SK-N-SH (cell line): Measurements from ENCODE around the gene CUBN. TPM values are rescaled to one million over a fixed set of nuclear protein-coding genes. Genes with fewer than 3 reads are reported as not detected.

Source experiments
- CTCF ChIA-PET: fragments of 300-600, 350-600 bp; formaldehyde crosslinking; extraction: SDS; loops from one replicate; lab custom pipeline; 2021; lab: Yijun Ruan, JAX
- POLR2A ChIA-PET: fragments of 350-600 bp; sonication (Branson Sonifier 250); formaldehyde crosslinking; extraction: SDS; loops from one replicate; lab custom pipeline; 2020; ENCODE audit warnings: antibody characterized with exemption, inconsistent platforms; lab: Yijun Ruan, JAX
- DNase-seq: peaks from one replicate; pipeline ENCODE4 v3.0.0; 2012
- H2AFZ ChIP-seq: fragments of 200-600 bp; sonication (generic); 2 replicates; pipeline ENCODE4 v1.8.1; 2016; ENCODE audit warnings: antibody characterized with exemption, mild to moderate bottlenecking, low read depth
- H3F3A ChIP-seq: fragments of 200-600 bp; sonication (generic); replicated peaks from 2 replicates; pipeline ENCODE3; 2016; ENCODE audit warnings: antibody characterized with exemption, mild to moderate bottlenecking; ENCODE audit not compliant: insufficient read depth
- H3K27ac ChIP-seq, 2 experiments: fragments of 200-500 bp in 1 of 2; fragments of 200-600 bp in 1 of 2; sonication (Bioruptor generic) in 1 of 2; sonication (generic), shearing (Covaris generic) in 1 of 2; 2 replicates each; pipeline versions ENCODE4 v1.5.1 to v1.6.1; 2014 to 2016; ENCODE audit warnings: low read depth in 2 of 2, inconsistent platforms in 1 of 2, low read length in 1 of 2, mild to moderate bottlenecking in 1 of 2, mixed read lengths in 1 of 2
- H3K27me3 ChIP-seq: fragments of 200-600 bp; sonication (generic), shearing (Covaris generic); 2 replicates; pipeline ENCODE4 v1.6.1; 2016; ENCODE audit warnings: mixed run types; ENCODE audit not compliant: insufficient read depth
- H3K36me3 ChIP-seq, 2 experiments: fragments of 200-500 bp in 1 of 2; fragments of 200-600 bp in 1 of 2; sonication (Bioruptor generic) in 1 of 2; sonication (generic) in 1 of 2; replicated peaks in 1 of 2; 2 replicates each; pipeline versions ENCODE3 to v1.5.1; 2014 to 2016; ENCODE audit warnings: low read length in 1 of 2, mild to moderate bottlenecking in 1 of 2; ENCODE audit not compliant: insufficient read depth in 2 of 2, control insufficient read depth in 1 of 2
- H3K4me1 ChIP-seq, 2 experiments: fragments of 200-500 bp in 1 of 2; fragments of 200-600 bp in 1 of 2; sonication (Bioruptor generic) in 1 of 2; sonication (generic), shearing (Covaris generic) in 1 of 2; 2 replicates each; pipeline versions ENCODE4 v1.5.1 to v1.6.1; 2014 to 2016; ENCODE audit warnings: low read depth in 1 of 2, low read length in 1 of 2, mixed run types in 1 of 2; ENCODE audit not compliant: insufficient read depth in 2 of 2, control insufficient read depth in 1 of 2
- H3K4me2 ChIP-seq: fragments of 200-600 bp; sonication (generic), shearing (Covaris generic); 2 replicates; pipeline ENCODE4 v1.6.1; 2017; ENCODE audit warnings: mixed run types
- H3K4me3 ChIP-seq, 2 experiments: fragments of 200-500 bp in 1 of 2; fragments of 200-600 bp in 1 of 2; sonication (Bioruptor generic) in 1 of 2; sonication (generic), shearing (Covaris generic) in 1 of 2; 2 replicates each; pipeline versions ENCODE4 v1.5.1 to v1.8.1; 2014 to 2016; ENCODE audit warnings: low read depth in 2 of 2, inconsistent platforms in 1 of 2, low read length in 1 of 2, mild to moderate bottlenecking in 1 of 2, mixed read lengths in 1 of 2, moderate library complexity in 1 of 2
- H3K79me2 ChIP-seq: fragments of 200-600 bp; sonication (generic); 2 replicates; pipeline ENCODE4 v1.8.1; 2017; ENCODE audit warnings: mild to moderate bottlenecking; ENCODE audit not compliant: insufficient read depth
- H3K9ac ChIP-seq: fragments of 200-600 bp; sonication (generic); 2 replicates; pipeline ENCODE4 v1.6.1; 2017; ENCODE audit warnings: mixed run types
- H3K9me2 ChIP-seq: fragments of 200-600 bp; sonication (generic); 2 replicates; pipeline ENCODE4 v1.6.1; 2017; ENCODE audit warnings: mixed run types
- H3K9me3 ChIP-seq: fragments of 200-600 bp; sonication (generic); 2 replicates; pipeline ENCODE4 v1.6.1; 2017; ENCODE audit warnings: mixed run types, mild to moderate bottlenecking, moderate library complexity
- H4K20me1 ChIP-seq: fragments of 200-600 bp; sonication (generic); 2 replicates; pipeline ENCODE4 v1.6.1; 2017; ENCODE audit warnings: mild to moderate bottlenecking, mixed run types; ENCODE audit not compliant: insufficient read depth
- CHD2 ChIP-seq: fragments of 150-350 bp; IDR thresholded peaks from 2 replicates; pipeline ENCODE4 v1.6.1; 2018; ENCODE audit warnings: low read length; ENCODE audit not compliant: partially characterized antibody
- ELF1 ChIP-seq: IDR thresholded peaks from 2 replicates; pipeline ENCODE4 v1.4.0; 2012
- EP300 ChIP-seq, 2 experiments: IDR thresholded peaks; 2 replicates each; pipeline versions ENCODE4 v1.4.0 to v1.6.1; 2012; ENCODE audit warnings: borderline replicate concordance in 1 of 2, low read depth in 1 of 2, low read length in 1 of 2
- FOXJ3 ChIP-seq: sonication (generic); formaldehyde crosslinking; IDR thresholded peaks from 2 replicates; pipeline ENCODE4 v1.5.1; 2020; ENCODE audit warnings: mild to moderate bottlenecking, missing genetic modification reagents
- FOXM1 ChIP-seq: IDR thresholded peaks from 2 replicates; pipeline ENCODE4 v1.4.0; 2012; ENCODE audit warnings: low read depth, mild to moderate bottlenecking
- JUND ChIP-seq: IDR thresholded peaks from 2 replicates; pipeline ENCODE4 v1.4.0; 2012
- NFIC ChIP-seq: IDR thresholded peaks from 2 replicates; pipeline ENCODE4 v1.4.0; 2012; ENCODE audit warnings: borderline replicate concordance
- POLR2AphosphoS5 ChIP-seq: IDR thresholded peaks from 2 replicates; pipeline ENCODE4 v1.6.1; 2012; ENCODE audit warnings: low read depth, low read length
- RFX5 ChIP-seq: IDR thresholded peaks from 2 replicates; pipeline ENCODE4 v1.6.1; 2012; ENCODE audit warnings: mild to moderate bottlenecking, improper control_type of control experiment, low read length
- RXRA ChIP-seq: IDR thresholded peaks from 2 replicates; pipeline ENCODE4 v1.4.0; 2012; ENCODE audit warnings: low read depth, mild to moderate bottlenecking, borderline replicate concordance
- TAF1 ChIP-seq: IDR thresholded peaks from 2 replicates; pipeline ENCODE4 v1.6.1; 2012; ENCODE audit warnings: low read depth, mild to moderate bottlenecking, low read length, moderate library complexity, borderline replicate concordance
- TCF12 ChIP-seq: IDR thresholded peaks from 2 replicates; pipeline ENCODE4 v1.4.0; 2012
- WGBS: methylation state at CpG from one replicate; pipeline ENCODE4 v1.1.6; 2017; ENCODE audit warnings: low lambda C conversion rate; 5-methylcytosine and 5-hydroxymethylcytosine counted together
- polyA plus RNA-seq, 3 experiments: library from polyadenylated mRNA; depleted of rRNA; stranded (reverse); fragments of >200 nt; gene quantifications; 2 replicates each; pipeline ENCODE4 v1.2.3, GENCODE V29; 2012
- TF ChIP-seq, protein P1 (sequence below): IDR thresholded peaks from 2 replicates; pipeline ENCODE4; 2012
- TF ChIP-seq, protein P2 (sequence below): fragments of 150-350 bp; IDR thresholded peaks from 2 replicates; pipeline ENCODE4 v1.6.1; 2017; ENCODE audit warnings: antibody characterized with exemption, low read length, low read depth, borderline replicate concordance
- TF ChIP-seq, protein P3 (sequence below): IDR thresholded peaks from 2 replicates; pipeline ENCODE4 v1.4.0; 2012; ENCODE audit warnings: low read depth, borderline replicate concordance

Gene CUBN
- polyA plus RNA-seq, 1 of the 3 experiments (the other 2 are of a cell fraction): 2.4 TPM

GRCh38 chr10:16905320-16905719 is 224.3 kb downstream of the CUBN start:
- no peaks in the 10 kb centered on the region for H4K20me1 ChIP-seq

DNA sequence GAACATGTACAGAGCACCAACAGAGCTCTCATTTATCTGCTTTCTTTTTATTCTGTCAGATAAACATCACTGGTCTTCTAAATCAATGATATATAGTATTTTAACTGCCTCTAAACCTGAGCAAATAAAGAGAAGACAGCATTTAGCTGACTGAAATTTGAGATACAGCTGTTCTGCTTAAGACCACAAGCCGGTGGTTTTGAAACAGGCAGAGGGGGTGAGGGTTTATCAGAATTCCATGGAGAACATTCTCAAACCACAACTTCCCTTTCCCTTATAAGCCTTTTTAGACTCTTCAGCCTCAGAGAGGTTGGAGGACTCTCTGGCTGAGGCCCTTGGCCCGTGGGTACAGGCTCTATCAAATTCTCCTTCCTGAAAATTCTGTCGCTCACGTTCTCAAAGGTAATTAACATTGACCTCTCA is 225.0 kb downstream of the CUBN start:
- Histone ChIP-seq H3F3A (peaks cover 4% of the 10 kb centered on the region), H3K79me2 (no peaks in the 10 kb centered on the region)
- TF ChIP-seq FOXM1 (peak; percentile 69), RFX5 (no peak), TAF1 (no peak), TCF12 (peak; percentile 86), EP300 (IDR thresholded peaks at IDR 0.05; ENCODE audit: borderline replicate concordance in 1 of 2, low read depth in 1 of 2, low read length in 1 of 2) (peak; percentile 7 to 68; a peak in 2 of 4 replicates), ELF1 (no peak), POLR2AphosphoS5 (peak; percentile 46; the same call in 1 of the 2 replicates), CHD2 (no peak), NFIC (0 out of 2 replicates have a peak, but pooled peaks have one; percentile 30), JUND (peak; percentile 38)
- TF ChIP-seq, protein P1, sequence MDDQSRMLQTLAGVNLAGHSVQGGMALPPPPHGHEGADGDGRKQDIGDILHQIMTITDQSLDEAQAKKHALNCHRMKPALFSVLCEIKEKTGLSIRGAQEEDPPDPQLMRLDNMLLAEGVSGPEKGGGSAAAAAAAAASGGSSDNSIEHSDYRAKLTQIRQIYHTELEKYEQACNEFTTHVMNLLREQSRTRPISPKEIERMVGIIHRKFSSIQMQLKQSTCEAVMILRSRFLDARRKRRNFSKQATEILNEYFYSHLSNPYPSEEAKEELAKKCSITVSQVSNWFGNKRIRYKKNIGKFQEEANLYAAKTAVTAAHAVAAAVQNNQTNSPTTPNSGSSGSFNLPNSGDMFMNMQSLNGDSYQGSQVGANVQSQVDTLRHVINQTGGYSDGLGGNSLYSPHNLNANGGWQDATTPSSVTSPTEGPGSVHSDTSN: peak; percentile 59; the same call in 1 of the 2 replicates
- TF ChIP-seq, all 33 proteins: peak for 7
- Histone ChIP-seq H3K4me1 (no peaks in the 10 kb centered on the region; a peak in 2 of 4 replicates), H3K9me2 (no peaks in the 10 kb centered on the region), H4K20me1 (no peaks in the 10 kb centered on the region), H3K9ac (no peak overlapping the region), H3K36me3 (peaks cover 0 to 8% of the 10 kb centered on the region in 2 experiments), H2AFZ (no peak overlapping the region), H3K27me3 (no peaks in the 10 kb centered on the region), H3K4me3 (no peak overlapping the region), H3K27ac (no peak overlapping the region; a peak in 1 of 4 replicates), H3K4me2 (no peak overlapping the region), H3K9me3 (peaks cover 11% of the 10 kb centered on the region)
- ChIA-PET CTCF (interaction anchor here (1.1 kb wide), 1 partner anchor 12 kb away, joined by 3 read pairs; no protein-coding TSS in a partner anchor), POLR2A (no interaction called here)
- WGBS: 76% methylated on average over 4 of the region's 4 CpGs
- no peak for DNase-seq

More at GRCh38 chr10:16905320-16905719, 224.3 kb downstream of the CUBN start:
- H3K4me3 ChIP-seq: no peak overlapping the region
- WGBS: 90% methylated on average over 8 of the region's 8 CpGs
- peaks cover 0 to 4% of the 10 kb centered on the region in 2 experiments; a peak in 3 of 4 replicates for H3K4me1 ChIP-seq
- peaks cover 11% of the 10 kb centered on the region for H3K9me3 ChIP-seq
- H2AFZ ChIP-seq: no peak overlapping the region
- DNase-seq: no peak
- H3K79me2 ChIP-seq: no peaks in the 10 kb centered on the region
- peaks cover 0 to 8% of the 10 kb centered on the region in 2 experiments for H3K36me3 ChIP-seq
- H3K9ac ChIP-seq: no peak overlapping the region
- H3K4me2 ChIP-seq: no peak overlapping the region
- ChIA-PET POLR2A (no interaction called here), CTCF (no interaction called here)
- H3K27me3 ChIP-seq: no peaks in the 10 kb centered on the region
- H3F3A ChIP-seq: peaks cover 6% of the 10 kb centered on the region
- TF ChIP-seq, protein P2, sequence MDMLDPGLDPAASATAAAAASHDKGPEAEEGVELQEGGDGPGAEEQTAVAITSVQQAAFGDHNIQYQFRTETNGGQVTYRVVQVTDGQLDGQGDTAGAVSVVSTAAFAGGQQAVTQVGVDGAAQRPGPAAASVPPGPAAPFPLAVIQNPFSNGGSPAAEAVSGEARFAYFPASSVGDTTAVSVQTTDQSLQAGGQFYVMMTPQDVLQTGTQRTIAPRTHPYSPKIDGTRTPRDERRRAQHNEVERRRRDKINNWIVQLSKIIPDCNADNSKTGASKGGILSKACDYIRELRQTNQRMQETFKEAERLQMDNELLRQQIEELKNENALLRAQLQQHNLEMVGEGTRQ: no peak
- TF ChIP-seq, protein P3, sequence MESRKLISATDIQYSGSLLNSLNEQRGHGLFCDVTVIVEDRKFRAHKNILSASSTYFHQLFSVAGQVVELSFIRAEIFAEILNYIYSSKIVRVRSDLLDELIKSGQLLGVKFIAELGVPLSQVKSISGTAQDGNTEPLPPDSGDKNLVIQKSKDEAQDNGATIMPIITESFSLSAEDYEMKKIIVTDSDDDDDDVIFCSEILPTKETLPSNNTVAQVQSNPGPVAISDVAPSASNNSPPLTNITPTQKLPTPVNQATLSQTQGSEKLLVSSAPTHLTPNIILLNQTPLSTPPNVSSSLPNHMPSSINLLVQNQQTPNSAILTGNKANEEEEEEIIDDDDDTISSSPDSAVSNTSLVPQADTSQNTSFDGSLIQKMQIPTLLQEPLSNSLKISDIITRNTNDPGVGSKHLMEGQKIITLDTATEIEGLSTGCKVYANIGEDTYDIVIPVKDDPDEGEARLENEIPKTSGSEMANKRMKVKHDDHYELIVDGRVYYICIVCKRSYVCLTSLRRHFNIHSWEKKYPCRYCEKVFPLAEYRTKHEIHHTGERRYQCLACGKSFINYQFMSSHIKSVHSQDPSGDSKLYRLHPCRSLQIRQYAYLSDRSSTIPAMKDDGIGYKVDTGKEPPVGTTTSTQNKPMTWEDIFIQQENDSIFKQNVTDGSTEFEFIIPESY: no peak
- TF ChIP-seq RXRA: no peak
- no peak for TF ChIP-seq ELF1
- no peak for TF ChIP-seq FOXJ3 (CRISPR knock-in tag)
- no peaks in the 10 kb centered on the region for H3K9me2 ChIP-seq
- no peak overlapping the region; a peak in 1 of 4 replicates for H3K27ac ChIP-seq
